ENCODE data around the gene MRPL12. TPM values are rescaled to one million over a fixed set of nuclear protein-coding genes. Genes with fewer than 3 reads are reported as not detected.

The MRPL12 gene
- total and polyA plus RNA-seq, 7 donors = 93.0 to 558 (median 175) TPM

DNA sequence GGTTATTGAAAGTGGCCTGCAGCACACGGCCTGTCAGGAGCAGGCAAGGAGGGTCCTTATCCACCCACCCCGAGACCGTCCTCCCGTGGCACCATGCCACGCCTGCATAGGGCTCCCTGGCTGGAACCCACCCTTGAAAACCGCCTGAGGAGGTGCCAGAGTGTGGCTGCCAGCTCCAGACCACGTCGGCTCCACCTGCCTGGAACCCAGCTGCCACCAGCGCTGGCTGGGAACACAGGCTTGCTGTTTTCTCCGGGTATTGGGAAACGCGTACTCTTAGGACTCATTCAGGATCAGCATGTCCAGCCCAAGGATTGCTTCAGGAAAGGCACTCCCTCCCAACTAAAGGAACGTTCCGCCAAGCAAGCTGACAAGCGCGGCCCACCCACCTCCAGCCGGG lies 26.3 kb upstream of the MRPL12 start:
- Histone ChIP-seq H3K27me3 (ENCODE audit: insufficient read depth in 3 of 3, low read length in 2 of 3) (no peaks in the 10 kb centered on the region), H3K27ac (no peak overlapping the region), H3K4me3 (no peak overlapping the region), H3K36me3 (ENCODE audit: insufficient read depth in 1 of 2, low read depth in 1 of 2) (peaks cover 0 to 28% of the 10 kb centered on the region in 2 donors), H3K9me3 (no peaks in the 10 kb centered on the region), H3K4me1 (no peaks in the 10 kb centered on the region)
- intact Hi-C loops (cut with DNase I) = no loop called here
- ATAC-seq = peak in 2 of 4 donors; percentile 41 to 53
- 62 to 72% (median 63%) methylated on average over 17 of the region's 17 CpGs for WGBS, 3 donors
- peak in 1 of 2 donors; percentile 54 for DNase-seq
- no peak for TF ChIP-seq CTCF (IDR thresholded peaks at IDR 0.05)

GRCh38 chr17:81680150-81680549 lies 23.0 kb upstream of the MRPL12 start:
- no peak for DNase-seq
- Histone ChIP-seq H3K4me1 (peaks cover 11% of the 10 kb centered on the region), H3K4me3 (no peak overlapping the region), H3K9me3 (no peaks in the 10 kb centered on the region), H3K36me3 (ENCODE audit: insufficient read depth in 1 of 2, low read depth in 1 of 2) (peaks cover 0 to 6% of the 10 kb centered on the region in 2 donors), H3K27me3 (ENCODE audit: insufficient read depth in 3 of 3, low read length in 2 of 3) (no peaks in the 10 kb centered on the region), H3K27ac (no peak overlapping the region)
- ATAC-seq = no peak
- no peak for TF ChIP-seq CTCF (IDR thresholded peaks at IDR 0.05)
- intact Hi-C loops (cut with DNase I) = loop anchor here in 1 of 2 donors (5.0 kb wide), 1 partner anchor 43 kb away; the partner anchor contains the start of genes NPLOC4 and TSPAN10
- WGBS, 3 donors = 57 to 67% (median 59%) methylated on average over 11 of the region's 11 CpGs

DNA sequence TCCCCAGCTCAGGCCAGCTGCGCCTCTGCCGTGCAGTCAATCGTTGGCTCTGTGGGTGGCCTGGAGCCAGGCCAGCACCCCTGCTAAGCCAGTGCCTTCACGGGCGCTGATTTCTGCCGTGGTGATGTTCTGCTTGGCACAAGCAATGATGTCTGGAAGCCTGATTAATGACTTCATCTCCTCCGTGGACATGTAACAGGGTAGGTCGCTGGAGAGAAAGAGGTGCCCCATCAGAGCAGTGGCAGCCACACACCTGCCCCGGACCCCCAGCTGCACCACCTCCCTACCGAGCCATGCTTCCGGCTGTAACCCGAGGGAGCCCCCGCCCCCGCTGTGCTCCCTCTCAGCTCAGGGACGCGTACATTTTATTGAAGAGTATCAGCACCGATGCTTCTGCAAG lies 21.5 kb upstream of the MRPL12 start:
- no peaks in the 10 kb centered on the region for H3K9me3 ChIP-seq
- H3K27me3 ChIP-seq (ENCODE audit: insufficient read depth in 3 of 3, low read length in 2 of 3) = no peaks in the 10 kb centered on the region
- peaks cover 0 to 19% of the 10 kb centered on the region in 2 donors for H3K36me3 ChIP-seq (ENCODE audit: insufficient read depth in 1 of 2, low read depth in 1 of 2)
- TF ChIP-seq CTCF (IDR thresholded peaks at IDR 0.05) = no peak
- intact Hi-C loops (cut with DNase I) = loop anchor here in 1 of 2 donors (5.0 kb wide), 1 partner anchor 44 kb away; the partner anchor contains the start of genes NPLOC4 and TSPAN10
- H3K4me3 ChIP-seq = no peak overlapping the region
- DNase-seq (peak in 1 of 2 donors; percentile 50), ATAC-seq (no peak)
- no peak overlapping the region for H3K27ac ChIP-seq
- H3K4me1 ChIP-seq = peaks cover 15% of the 10 kb centered on the region
- WGBS, 3 donors = 45 to 50% (median 46%) methylated on average over 12 to 17 of the region's 17 CpGs

DNA sequence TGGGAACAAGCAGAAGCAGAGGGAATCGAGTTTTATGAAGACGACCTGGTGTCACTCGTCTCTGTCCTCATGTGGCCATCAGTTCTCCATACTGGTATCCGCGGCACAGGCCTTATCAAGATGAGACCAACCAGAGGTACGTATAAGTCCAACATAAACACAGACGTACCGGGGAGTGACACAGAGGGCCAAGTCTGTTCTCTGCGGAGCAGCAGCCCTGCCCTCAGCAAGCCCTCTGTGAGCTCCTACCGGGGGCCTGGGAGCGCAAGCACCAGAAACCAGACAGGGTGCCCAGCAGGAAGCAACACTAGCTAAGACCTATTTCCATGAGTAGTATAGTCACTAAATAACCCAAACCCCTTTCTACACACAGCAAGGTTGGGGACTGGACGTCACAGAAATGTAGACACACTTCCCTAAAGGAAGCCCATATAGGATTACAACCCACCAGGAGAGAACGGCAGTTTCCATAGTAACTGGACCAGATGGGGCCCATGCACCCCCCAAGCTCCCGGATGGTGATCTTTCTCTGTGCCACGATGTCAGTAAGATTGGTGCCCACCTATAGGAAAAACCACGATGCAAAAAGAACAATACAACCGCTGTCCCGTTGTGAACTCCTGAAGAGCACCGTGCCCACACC lies 20.5 kb upstream of the MRPL12 start:
- intact Hi-C loops (cut with DNase I) = loop anchor here in 1 of 2 donors (5.0 kb wide), 1 partner anchor 45 kb away; the partner anchor contains the start of genes NPLOC4 and TSPAN10
- H3K4me3 ChIP-seq = peak overlapping the region; percentile 97
- WGBS, 3 donors = 39 to 41% (median 41%) methylated on average over 19 of the region's 19 CpGs
- DNase-seq (no peak), ATAC-seq (no peak)
- H3K9me3 ChIP-seq = no peaks in the 10 kb centered on the region
- H3K27me3 ChIP-seq (ENCODE audit: insufficient read depth in 3 of 3, low read length in 2 of 3) = no peaks in the 10 kb centered on the region
- TF ChIP-seq CTCF (IDR thresholded peaks at IDR 0.05) = no peak
- H3K4me1 ChIP-seq = peaks cover 15% of the 10 kb centered on the region
- peak overlapping the region; percentile 84 for H3K27ac ChIP-seq
- H3K36me3 ChIP-seq (ENCODE audit: insufficient read depth in 1 of 2, low read depth in 1 of 2) = peaks cover 4 to 30% of the 10 kb centered on the region in 2 donors

All from psoas muscle (tissue), 8 donors.